Fibroblast of villous mesenchyme (primary cell): ENCODE data around the gene CES3. TPM values are rescaled to one million over a fixed set of nuclear protein-coding genes. Genes with fewer than 3 reads are reported as not detected.

Experiments used
- DNase-seq: peaks from one replicate; pipeline ENCODE4 v3.0.0-alpha.2; 2010; ENCODE audit warnings: low read depth
- H3K4me3 ChIP-seq: 2 replicates; pipeline ENCODE4 v1.5.1; 2011; ENCODE audit warnings: low read depth, mild to moderate bottlenecking, low read length
- CTCF ChIP-seq: IDR thresholded peaks from 2 replicates; pipeline ENCODE4 v1.5.1; 2012; ENCODE audit warnings: low read depth, mild to moderate bottlenecking, low read length; ENCODE audit not compliant: insufficient read depth
- total RNA-seq: library from RNA; depleted of rRNA; stranded (reverse); fragments of >200 nt; gene quantifications from 2 replicates; pipeline ENCODE4 v1.2.3, GENCODE V29; 2012

The CES3 gene
- total RNA-seq, 1 donor: not detected

GRCh38 chr16:66958857-66959703 lies 2.0 kb upstream of the CES3 start:
- no peak for TF ChIP-seq CTCF
- H3K4me3 ChIP-seq: no peak overlapping the region
- DNase-seq: no peak

- no peak for DNase-seq
- no peak overlapping the region for H3K4me3 ChIP-seq
- TF ChIP-seq CTCF: no peak
Observed at GRCh38 chr16:66959704-66960161, 1.3 kb upstream of the CES3 start.

- no peak for TF ChIP-seq CTCF
- DNase-seq: no peak
- H3K4me3 ChIP-seq: no peak overlapping the region
Observed at GRCh38 chr16:66960270-66960669, 796 bp upstream of the CES3 start.

GRCh38 chr16:66961914-66962313 lies 848 bp downstream of the CES3 start:
- no peak overlapping the region for H3K4me3 ChIP-seq
- no peak for TF ChIP-seq CTCF
- no peak for DNase-seq

- TF ChIP-seq CTCF: no peak
- H3K4me3 ChIP-seq: no peak overlapping the region
- no peak for DNase-seq
Observed at GRCh38 chr16:66964049-66964448, 3.0 kb downstream of the CES3 start.

GRCh38 chr16:66968847-66969246 lies 7.8 kb downstream of the CES3 start:
- no peak overlapping the region for H3K4me3 ChIP-seq
- DNase-seq: no peak
- TF ChIP-seq CTCF: no peak
